ENCODE data around the gene ZCCHC7. TPM values are rescaled to one million over a fixed set of nuclear protein-coding genes. Genes with fewer than 3 reads are reported as not detected.

Gene ZCCHC7
- total and polyA plus RNA-seq, 4 donors = 3.3 to 9.7 (median 7.6) TPM

GRCh38 chr9:37255944-37256862 is 135.8 kb downstream of the ZCCHC7 start:
- H3K4me3 ChIP-seq (ENCODE audit: low read depth in 1 of 3, low read length in 3 of 3) = no peak overlapping the region
- 85% methylated on average over 4 of the region's 4 CpGs for WGBS
- TF ChIP-seq JUND (IDR thresholded peaks at IDR 0.05) = no peak
- no peak for TF ChIP-seq RAD21 (IDR thresholded peaks at IDR 0.05)
- no peak for TF ChIP-seq TAF1 (conservative IDR thresholded peaks at IDR 0.05)
- TF ChIP-seq ATF3 (IDR thresholded peaks at IDR 0.05) = no peak
- no peak for TF ChIP-seq HNF4G (IDR thresholded peaks at IDR 0.05)
- no peak for TF ChIP-seq MAX (IDR thresholded peaks at IDR 0.05)
- no peak for TF ChIP-seq EGR1 (IDR thresholded peaks at IDR 0.05; ENCODE audit: low read depth in 2 of 2)
- no peak for TF ChIP-seq NR2F2 (IDR thresholded peaks at IDR 0.05)
- no peak for TF ChIP-seq REST (IDR thresholded peaks at IDR 0.05)
- no peak for TF ChIP-seq GABPA (IDR thresholded peaks at IDR 0.05 in 1 of 2, conservative IDR thresholded peaks at IDR 0.05 in 1 of 2)
- no peak for TF ChIP-seq YY1 (IDR thresholded peaks at IDR 0.05)
- TF ChIP-seq SP1 (IDR thresholded peaks at IDR 0.05) = no peak
- TF ChIP-seq CTCF (IDR thresholded peaks at IDR 0.05; ENCODE audit: low read depth, low read length, missing input control) = no peak
- no peak for TF ChIP-seq RXRA (IDR thresholded peaks at IDR 0.05)
- TF ChIP-seq FOXA1 (IDR thresholded peaks at IDR 0.05) = no peak
- TF ChIP-seq HNF4A (conservative IDR thresholded peaks at IDR 0.05) = no peak
- TF ChIP-seq FOXA2 (IDR thresholded peaks at IDR 0.05) = no peak
- no peak for DNase-seq (ENCODE audit: low spot score)
- H3K27me3 ChIP-seq (ENCODE audit: control insufficient read depth in 4 of 4, insufficient read depth in 4 of 4, low read length in 3 of 4) = no peaks in the 10 kb centered on the region
- no peaks in the 10 kb centered on the region for H3K4me1 ChIP-seq (ENCODE audit: control insufficient read depth in 4 of 4, insufficient read depth in 4 of 4, low read length in 3 of 4)
- no peak overlapping the region for H3K27ac ChIP-seq (ENCODE audit: low read depth in 1 of 2, low read length in 2 of 2)
- no peaks in the 10 kb centered on the region for H3K36me3 ChIP-seq (ENCODE audit: control insufficient read depth in 4 of 4, insufficient read depth in 3 of 4, low read depth in 1 of 4, low read length in 3 of 4)
- no peak overlapping the region for H3K9ac ChIP-seq (ENCODE audit: low read depth in 1 of 2, low read length in 2 of 2)
- H3K9me3 ChIP-seq (ENCODE audit: control insufficient read depth in 4 of 4, low read length in 3 of 4) = no peaks in the 10 kb centered on the region

- WGBS = 97% methylated on average over 3 of the region's 3 CpGs
- no peak overlapping the region for H3K27ac ChIP-seq (ENCODE audit: low read depth in 1 of 2, low read length in 2 of 2)
- TF ChIP-seq NR2F2 (IDR thresholded peaks at IDR 0.05) (no peak), HNF4A (conservative IDR thresholded peaks at IDR 0.05) (no peak), RAD21 (IDR thresholded peaks at IDR 0.05) (no peak), EGR1 (IDR thresholded peaks at IDR 0.05; ENCODE audit: low read depth in 2 of 2) (no peak), FOXA1 (IDR thresholded peaks at IDR 0.05) (no peak), RXRA (IDR thresholded peaks at IDR 0.05) (no peak), CTCF (IDR thresholded peaks at IDR 0.05; ENCODE audit: low read depth, low read length, missing input control) (no peak), YY1 (IDR thresholded peaks at IDR 0.05) (no peak), MAX (IDR thresholded peaks at IDR 0.05) (no peak), ZBTB33 (IDR thresholded peaks at IDR 0.05) (no peak), ATF3 (IDR thresholded peaks at IDR 0.05) (no peak), HNF4G (IDR thresholded peaks at IDR 0.05) (no peak), JUND (IDR thresholded peaks at IDR 0.05) (no peak), FOXA2 (IDR thresholded peaks at IDR 0.05) (no peak), SP1 (IDR thresholded peaks at IDR 0.05) (no peak), TAF1 (conservative IDR thresholded peaks at IDR 0.05) (no peak)
These were observed 139.6 kb downstream of the ZCCHC7 start for GRCh38 chr9:37259951-37260350.

More at GRCh38 chr9:37259951-37260350, 139.6 kb downstream of the ZCCHC7 start:
- H3K27me3 ChIP-seq (ENCODE audit: control insufficient read depth in 4 of 4, insufficient read depth in 4 of 4, low read length in 3 of 4) = no peaks in the 10 kb centered on the region
- no peaks in the 10 kb centered on the region for H3K36me3 ChIP-seq (ENCODE audit: control insufficient read depth in 4 of 4, insufficient read depth in 3 of 4, low read depth in 1 of 4, low read length in 3 of 4)
- H3K4me1 ChIP-seq (ENCODE audit: control insufficient read depth in 4 of 4, insufficient read depth in 4 of 4, low read length in 3 of 4) = no peaks in the 10 kb centered on the region
- no peaks in the 10 kb centered on the region for H3K9me3 ChIP-seq (ENCODE audit: control insufficient read depth in 4 of 4, low read length in 3 of 4)
- no peak overlapping the region for H3K4me3 ChIP-seq (ENCODE audit: low read depth in 1 of 3, low read length in 3 of 3)
- no peak for DNase-seq (ENCODE audit: low spot score)
- H3K9ac ChIP-seq (ENCODE audit: low read depth in 1 of 2, low read length in 2 of 2) = no peak overlapping the region
